ENCODE measurements around the gene CCN2. TPM values are rescaled to one million over a fixed set of nuclear protein-coding genes. Genes with fewer than 3 reads are reported as not detected.

Gene CCN2
- total RNA-seq, 1 experiment from 2014 or later = 44.1 TPM

DNA sequence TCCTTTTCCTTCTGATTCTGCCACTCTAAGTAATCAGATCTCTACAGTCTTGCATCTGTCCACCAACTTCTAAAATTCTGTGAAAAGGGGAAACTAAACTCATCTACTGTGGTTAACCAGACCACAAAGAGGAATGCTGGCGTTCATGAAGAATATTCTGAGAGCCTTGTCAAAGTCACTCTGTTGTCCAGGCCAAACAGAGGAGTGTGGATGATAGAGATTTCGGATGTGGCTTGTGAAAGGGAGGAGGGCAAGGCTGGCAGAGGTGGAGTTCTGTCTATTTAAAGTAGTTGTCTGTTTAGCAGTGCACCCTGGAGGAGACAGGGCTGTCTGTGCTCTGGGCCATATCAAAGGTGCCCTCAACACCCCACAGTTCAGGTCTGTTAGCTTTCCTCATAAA lies 33.9 kb downstream of the CCN2 start:
- peaks cover 3% of the 10 kb centered on the region; the same call in 1 of the 2 replicates for H3K4me1 ChIP-seq (ENCODE audit: insufficient read depth, low read length)
- no peak overlapping the region for H2BK20ac ChIP-seq (ENCODE audit: low read depth, low read length, poor library complexity, severe bottlenecking)
- H4K8ac ChIP-seq (replicated peaks; ENCODE audit: insufficient read length, low read depth, low read length) = no peak overlapping the region
- H3K56ac ChIP-seq (ENCODE audit: insufficient read length, low read depth, low read length) = no peak overlapping the region
- no peak overlapping the region for H3T11ph ChIP-seq (ENCODE audit: low read length)
- H3K36me3 Mint-ChIP-seq (ENCODE audit: insufficient read depth in 1 of 3, low read depth in 3 of 3) = peaks cover 42 to 80% (median 70%) of the 10 kb centered on the region in 3 experiments
- H3K4ac ChIP-seq (ENCODE audit: low read depth, low read length) = no peak overlapping the region
- no peak overlapping the region for H2AFZ ChIP-seq (ENCODE audit: low read length)
- H2BK15ac ChIP-seq (ENCODE audit: low read depth, low read length) = no peak overlapping the region
- DNase-seq = no peak
- H3K79me1 ChIP-seq (ENCODE audit: insufficient read depth, low read depth, low read length, poor library complexity, severe bottlenecking) = no peaks in the 10 kb centered on the region
- H3K79me2 ChIP-seq (ENCODE audit: insufficient read depth, low read length) = no peaks in the 10 kb centered on the region
- peaks cover 15% of the 10 kb centered on the region for H3K9me3 ChIP-seq (ENCODE audit: control insufficient read depth, low read depth, low read length)
- H3K14ac ChIP-seq (ENCODE audit: insufficient read depth, low read length) = no peak overlapping the region
- no peaks in the 10 kb centered on the region for H4K20me1 ChIP-seq (ENCODE audit: control insufficient read depth, insufficient read depth, insufficient read length)
- no peak overlapping the region for H4K5ac ChIP-seq (ENCODE audit: insufficient read length, low read depth, low read length)
- no peak overlapping the region for H3K27ac ChIP-seq (ENCODE audit: insufficient read length, low read depth, low read length)
- H3K27me3 Mint-ChIP-seq (ENCODE audit: low read depth) = peaks cover 1% of the 10 kb centered on the region; the same call in 1 of the 2 replicates
- H3K27ac Mint-ChIP-seq = peak overlapping the region in 1 of 3 experiments; percentile 9; a peak in 2 of 7 replicates
- H3K4me3 Mint-ChIP-seq = no peak overlapping the region
- no peak overlapping the region for H3K18ac ChIP-seq (ENCODE audit: insufficient read length, low read depth, low read length)
- no peak overlapping the region for H3K4me2 ChIP-seq (ENCODE audit: insufficient read depth, insufficient read length, low read length)
- no peak overlapping the region for H2BK120ac ChIP-seq (ENCODE audit: low read depth, low read length, poor library complexity, severe bottlenecking)
- no peak overlapping the region for H2AK5ac ChIP-seq (ENCODE audit: insufficient read length, low read length)
- no peak overlapping the region for H3K23ac ChIP-seq (ENCODE audit: insufficient read length, low read depth, low read length)
- TF ChIP-seq, protein P1, sequence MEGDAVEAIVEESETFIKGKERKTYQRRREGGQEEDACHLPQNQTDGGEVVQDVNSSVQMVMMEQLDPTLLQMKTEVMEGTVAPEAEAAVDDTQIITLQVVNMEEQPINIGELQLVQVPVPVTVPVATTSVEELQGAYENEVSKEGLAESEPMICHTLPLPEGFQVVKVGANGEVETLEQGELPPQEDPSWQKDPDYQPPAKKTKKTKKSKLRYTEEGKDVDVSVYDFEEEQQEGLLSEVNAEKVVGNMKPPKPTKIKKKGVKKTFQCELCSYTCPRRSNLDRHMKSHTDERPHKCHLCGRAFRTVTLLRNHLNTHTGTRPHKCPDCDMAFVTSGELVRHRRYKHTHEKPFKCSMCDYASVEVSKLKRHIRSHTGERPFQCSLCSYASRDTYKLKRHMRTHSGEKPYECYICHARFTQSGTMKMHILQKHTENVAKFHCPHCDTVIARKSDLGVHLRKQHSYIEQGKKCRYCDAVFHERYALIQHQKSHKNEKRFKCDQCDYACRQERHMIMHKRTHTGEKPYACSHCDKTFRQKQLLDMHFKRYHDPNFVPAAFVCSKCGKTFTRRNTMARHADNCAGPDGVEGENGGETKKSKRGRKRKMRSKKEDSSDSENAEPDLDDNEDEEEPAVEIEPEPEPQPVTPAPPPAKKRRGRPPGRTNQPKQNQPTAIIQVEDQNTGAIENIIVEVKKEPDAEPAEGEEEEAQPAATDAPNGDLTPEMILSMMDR (conservative IDR thresholded peaks at IDR 0.05) = no peak
- no peak overlapping the region for H2BK12ac ChIP-seq (ENCODE audit: insufficient read length, low read depth, low read length)
- no peaks in the 10 kb centered on the region for H3K23me2 ChIP-seq (ENCODE audit: insufficient read length, low read depth, low read length, poor library complexity, severe bottlenecking)
- H4K91ac ChIP-seq (ENCODE audit: insufficient read length, low read depth, low read length) = no peak overlapping the region
- WGBS (ENCODE audit: extremely low coverage, insufficient read length, low lambda C conversion rate) = no CpG with 5 or more reads among the region's 2 CpGs
- no peaks in the 10 kb centered on the region for H3K27me3 ChIP-seq (ENCODE audit: insufficient read depth, low read length)
- H3K4me1 Mint-ChIP-seq = peaks cover 0 to 5% of the 10 kb centered on the region in 2 experiments; a peak in 1 of 4 replicates
- peaks cover 16 to 48% of the 10 kb centered on the region in 2 experiments; a peak in 4 of 5 replicates for H3K9me3 Mint-ChIP-seq
- H3K9ac ChIP-seq (ENCODE audit: extremely low read depth, insufficient read length, low read length) = no peak overlapping the region
- no peak overlapping the region for H2BK5ac ChIP-seq (ENCODE audit: insufficient read length, low read length)

Measured in H9 (cell line).